Spleen (tissue), 11 donors: ENCODE results near the gene WDR70. TPM values are rescaled to one million over a fixed set of nuclear protein-coding genes. Genes with fewer than 3 reads are reported as not detected.

Source experiments
- DNase-seq: peaks from one replicate; pipeline ENCODE4 v3.0.0-alpha.2; 2020
- H3K27ac ChIP-seq, 8 donors: fragments of 200-600 bp; sonication (generic) in 7 of 8; 1 replicate in 4 of 8; 2 replicates in 4 of 8; pipeline versions ENCODE4 v1.5.0 to v1.8.0; 2016 to 2021; ENCODE audit warnings: inconsistent platforms in 4 of 8, mild to moderate bottlenecking in 4 of 8, moderate library complexity in 1 of 8
- H3K27me3 ChIP-seq, 7 donors: fragments of 200-600 bp; sonication (generic) in 6 of 7; replicated peaks in 1 of 7; 1 replicate in 4 of 7; 2 replicates in 3 of 7; pipeline versions ENCODE4 v1.5.0 to v1.8.0; 2016 to 2021; ENCODE audit warnings: inconsistent platforms in 3 of 7, mild to moderate bottlenecking in 1 of 7
- H3K36me3 ChIP-seq, 6 donors: fragments of 200-600 bp; sonication (generic) in 5 of 6; 1 replicate in 4 of 6; 2 replicates in 2 of 6; pipeline versions ENCODE4 v1.5.0 to v1.8.0; 2016 to 2021; ENCODE audit warnings: inconsistent platforms in 2 of 6
- H3K4me1 ChIP-seq, 6 donors: fragments of 200-600 bp; sonication (generic) in 5 of 6; 1 replicate in 3 of 6; 2 replicates in 3 of 6; pipeline versions ENCODE4 v1.5.0 to v1.8.0; 2016 to 2021; ENCODE audit warnings: inconsistent platforms in 3 of 6
- H3K4me3 ChIP-seq, 8 donors: fragments of 200-600 bp; sonication (generic) in 7 of 8; 1 replicate in 4 of 8; 2 replicates in 4 of 8; pipeline versions ENCODE4 v1.5.0 to v1.8.0; 2016 to 2021; ENCODE audit warnings: inconsistent platforms in 4 of 8, mild to moderate bottlenecking in 4 of 8, moderate library complexity in 2 of 8
- H3K9me3 ChIP-seq, 8 donors: fragments of 200-600 bp; sonication (generic) in 7 of 8; 1 replicate in 4 of 8; 2 replicates in 4 of 8; pipeline versions ENCODE4 v1.5.0 to v1.8.0; 2016 to 2021; ENCODE audit warnings: inconsistent platforms in 4 of 8
- CTCF ChIP-seq, 11 experiments: fragments of 200-600 bp in 7 of 11; fragments of 450-650 bp in 4 of 11; sonication (generic) in 4 of 11; IDR thresholded peaks in 8 of 11; conservative IDR thresholded peaks in 3 of 11; 1 replicate in 7 of 11; 2 replicates in 4 of 11; pipeline versions ENCODE4 v1.4.0 to v1.8.0; 2016 to 2021; ENCODE audit warnings: antibody characterized with exemption in 11 of 11, inconsistent platforms in 4 of 11, mild to moderate bottlenecking in 1 of 11
- POLR2A ChIP-seq, 3 donors: fragments of 450-650 bp; IDR thresholded peaks; one replicate each; pipeline ENCODE4 v1.5.1; 2017; ENCODE audit warnings: antibody characterized with exemption in 3 of 3, mild to moderate bottlenecking in 1 of 3
- POLR2AphosphoS5 ChIP-seq, 3 donors: sonication (generic); formaldehyde crosslinking; IDR thresholded peaks; one replicate each; pipeline ENCODE4 v1.5.1; 2017; ENCODE audit warnings: antibody characterized with exemption in 3 of 3
- WGBS, 5 donors: extraction: QIAGEN DNeasy Blood & Tissue Kit in 3 of 5; methylation state at CpG; one replicate each; pipeline versions ENCODE4 v1.1.5 to v1.1.7; 2013 to 2018; 5-methylcytosine and 5-hydroxymethylcytosine counted together
- intact Hi-C: fragments of 100-400 bp; cut with DNase I; formaldehyde crosslinking; loops from one replicate; pipeline ENCODE4 v1.15.0; 2023; ENCODE audit warnings: low total_unique reads
- polyA plus RNA-seq, 3 donors: library from polyadenylated mRNA; stranded (reverse); fragments of 200-250 nt; gene quantifications; one replicate each; pipeline ENCODE4 v1.2.1, GENCODE V29; 2013
- total RNA-seq, 7 donors: library from RNA; depleted of rRNA in 3 of 7; stranded (reverse); fragments of >200 nt in 3 of 7; fragmentation: NEBNext Ultra II Directional in 4 of 7; extraction: Animal tissue kit (Norgen Biotek cat#: 25700) in 4 of 7; gene quantifications; one replicate each; pipeline versions ENCODE4 v1.1.0 to v1.2.1, GENCODE V29; 2016 to 2021
- donor health status: healthy with polysubstance abuse.
- donor health status: DM: no; HTN: no; CAD: no; lungs with moderate emphysema.
- donor health status: DM: no; HTN: no; CAD: no.
- donor health status: Bipolar disorder and iron deficiency.
- donor health status: healthy.
- donor health status: DM: no; HTN: no; CAD: no.
- donor health status: DM: yes; HTN: yes; CAD: no.

Gene WDR70
- total and polyA plus RNA-seq, 10 donors, result 24.7 to 51.7 (median 33.4) TPM

DNA sequence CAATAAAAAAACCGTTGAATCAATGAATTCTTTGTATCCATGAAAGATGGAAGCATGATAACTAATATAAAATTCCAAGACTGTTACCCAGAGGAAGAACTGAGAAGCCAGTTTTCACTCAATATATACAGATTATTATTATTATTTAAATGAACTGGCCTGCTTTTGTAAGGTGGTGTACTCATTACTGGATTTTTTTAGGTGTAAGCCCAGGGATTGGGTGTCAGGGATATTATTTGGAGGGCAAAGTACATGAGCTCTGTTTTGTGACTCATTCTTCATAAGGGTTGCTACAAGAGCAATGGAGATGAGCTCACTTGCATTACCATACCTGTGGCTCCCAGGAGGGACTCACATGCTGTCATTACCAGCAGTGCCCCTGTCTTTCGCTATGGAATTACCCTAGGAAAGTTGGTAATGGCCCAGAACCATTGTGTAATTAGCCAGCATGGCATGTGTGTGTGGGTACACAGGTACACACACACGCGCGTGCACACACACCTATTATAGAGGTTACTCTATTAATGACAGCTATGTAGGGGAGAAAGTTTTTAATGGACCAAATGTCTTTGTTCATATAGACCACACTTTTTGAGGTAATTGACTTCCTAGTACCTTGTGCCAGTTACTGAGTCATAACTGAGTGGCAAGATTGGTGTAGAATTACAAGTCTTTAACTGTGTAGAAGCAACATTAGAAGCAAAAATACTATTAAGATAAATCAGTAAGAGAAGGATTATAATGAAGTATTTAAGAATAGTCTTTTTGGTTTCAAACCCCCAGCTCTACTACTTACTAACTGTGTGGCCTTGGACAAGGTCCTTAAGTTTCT, 317.3 kb downstream of the WDR70 start:
- intact Hi-C loops, result no loop called here
- peaks cover 0 to 21% (median 13%) of the 10 kb centered on the region in 8 donors for H3K9me3 ChIP-seq
- H3K27me3 ChIP-seq, result no peaks in the 10 kb centered on the region
- no peak overlapping the region for H3K4me3 ChIP-seq
- WGBS, 5 donors, result 88 to 99% (median 96%) methylated on average over 3 to 5 of the region's 5 CpGs
- H3K36me3 ChIP-seq, result peaks cover 0 to 39% (median 3%) of the 10 kb centered on the region in 6 donors
- H3K27ac ChIP-seq, result no peak overlapping the region
- H3K4me1 ChIP-seq, result no peaks in the 10 kb centered on the region
- no peak for DNase-seq
- TF ChIP-seq CTCF (IDR thresholded peaks at IDR 0.05 in 8 of 11, conservative IDR thresholded peaks at IDR 0.05 in 3 of 11), result no peak
- TF ChIP-seq POLR2AphosphoS5 (IDR thresholded peaks at IDR 0.05), result no peak
- no peak for TF ChIP-seq POLR2A (IDR thresholded peaks at IDR 0.05)

- H3K27me3 ChIP-seq, result no peaks in the 10 kb centered on the region
- DNase-seq, result no peak
- no peaks in the 10 kb centered on the region for H3K4me1 ChIP-seq
- H3K9me3 ChIP-seq, result no peaks in the 10 kb centered on the region
- H3K27ac ChIP-seq, result no peak overlapping the region
- peaks cover 0 to 81% (median 11%) of the 10 kb centered on the region in 6 donors for H3K36me3 ChIP-seq
- WGBS, 5 donors, result 42 to 49% (median 48%) methylated on average over 2 of the region's 2 CpGs
- TF ChIP-seq POLR2AphosphoS5 (IDR thresholded peaks at IDR 0.05) (no peak), POLR2A (IDR thresholded peaks at IDR 0.05) (no peak), CTCF (IDR thresholded peaks at IDR 0.05 in 8 of 11, conservative IDR thresholded peaks at IDR 0.05 in 3 of 11) (no peak)
- intact Hi-C loops, result no loop called here
- no peak overlapping the region for H3K4me3 ChIP-seq
Measured at GRCh38 chr5:37701868-37702267, 322.8 kb downstream of the WDR70 start.

GRCh38 chr5:37703841-37704241, 324.7 kb downstream of the WDR70 start:
- WGBS, 5 donors, result 92 to 97% (median 96%) methylated on average over 4 of the region's 4 CpGs
- no peaks in the 10 kb centered on the region for H3K27me3 ChIP-seq
- no peak overlapping the region for H3K27ac ChIP-seq
- H3K9me3 ChIP-seq, result no peaks in the 10 kb centered on the region
- intact Hi-C loops, result no loop called here
- H3K4me3 ChIP-seq, result no peak overlapping the region
- no peaks in the 10 kb centered on the region for H3K4me1 ChIP-seq
- no peak for TF ChIP-seq POLR2A (IDR thresholded peaks at IDR 0.05)
- TF ChIP-seq CTCF (IDR thresholded peaks at IDR 0.05 in 8 of 11, conservative IDR thresholded peaks at IDR 0.05 in 3 of 11), result no peak
- TF ChIP-seq POLR2AphosphoS5 (IDR thresholded peaks at IDR 0.05), result no peak
- no peak for DNase-seq
- peaks cover 0 to 65% (median 11%) of the 10 kb centered on the region in 6 donors for H3K36me3 ChIP-seq

DNA sequence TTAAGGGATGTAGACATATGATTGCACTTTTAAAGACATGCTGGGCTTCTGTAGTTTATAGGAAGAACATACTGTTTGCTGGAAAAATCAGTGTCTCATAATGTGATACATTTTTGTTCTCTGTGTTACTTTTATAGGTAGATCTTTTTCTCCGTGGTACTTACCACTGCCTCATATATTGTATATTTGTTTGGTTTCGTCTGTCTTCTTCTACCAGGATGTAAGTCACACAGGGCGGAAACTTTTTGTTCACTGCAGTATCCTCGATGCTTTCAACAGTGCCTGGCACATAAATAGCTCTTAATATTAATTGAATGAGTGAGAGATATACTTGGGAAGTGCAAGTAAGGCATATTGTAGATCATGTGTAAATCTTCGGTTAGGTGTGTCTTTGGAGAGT, 325.3 kb downstream of the WDR70 start:
- WGBS, 5 donors, result 94 to 97% (median 96%) methylated on average over 5 of the region's 5 CpGs
- H3K4me3 ChIP-seq, result no peak overlapping the region
- H3K27me3 ChIP-seq, result no peaks in the 10 kb centered on the region
- no peak overlapping the region for H3K27ac ChIP-seq
- H3K36me3 ChIP-seq, result peaks cover 0 to 61% (median 11%) of the 10 kb centered on the region in 6 donors
- no peaks in the 10 kb centered on the region for H3K4me1 ChIP-seq
- no peak for DNase-seq
- no peaks in the 10 kb centered on the region for H3K9me3 ChIP-seq
- intact Hi-C loops, result no loop called here
- TF ChIP-seq CTCF (IDR thresholded peaks at IDR 0.05 in 8 of 11, conservative IDR thresholded peaks at IDR 0.05 in 3 of 11), result no peak
- TF ChIP-seq POLR2A (IDR thresholded peaks at IDR 0.05), result no peak
- no peak for TF ChIP-seq POLR2AphosphoS5 (IDR thresholded peaks at IDR 0.05)
